Measurements from ENCODE around the gene FCRL5.
"Not testable (repeated sequence)": the region's sequence is repeated elsewhere in the genome, so short reads cannot be mapped to it uniquely, and the experiment has no call there.

The FCRL5 gene

DNA sequence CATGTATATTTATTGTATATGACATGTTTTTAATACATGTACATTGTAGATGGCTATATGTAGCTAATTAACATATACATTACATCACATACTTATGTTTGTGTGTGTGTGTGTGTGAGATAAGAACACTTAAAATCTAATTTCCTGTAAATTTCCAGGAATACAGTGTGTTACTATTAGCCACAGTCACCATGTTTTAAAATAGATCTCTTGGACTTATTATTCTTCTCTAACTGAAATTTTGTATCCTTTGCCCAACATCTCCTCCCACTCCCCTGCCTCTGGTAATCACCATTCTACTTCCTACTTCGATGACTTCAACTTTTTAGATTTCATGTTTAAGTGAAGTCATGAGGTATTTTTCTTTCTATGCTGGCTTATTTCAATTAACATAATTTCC lies 64.8 kb downstream of the FCRL5 start:
- H3K4me3 ChIP-seq (IDR thresholded peaks at IDR 0.05; ENCODE audit: insufficient read depth, low read depth, low read length) = no peak overlapping the region
- no peaks in the 10 kb centered on the region for H4K20me1 ChIP-seq (ENCODE audit: insufficient read depth)
- peaks cover 27% of the 10 kb centered on the region for H3K4me1 ChIP-seq (ENCODE audit: low read depth, poor library complexity, severe bottlenecking)
- TF ChIP-seq, protein P1, sequence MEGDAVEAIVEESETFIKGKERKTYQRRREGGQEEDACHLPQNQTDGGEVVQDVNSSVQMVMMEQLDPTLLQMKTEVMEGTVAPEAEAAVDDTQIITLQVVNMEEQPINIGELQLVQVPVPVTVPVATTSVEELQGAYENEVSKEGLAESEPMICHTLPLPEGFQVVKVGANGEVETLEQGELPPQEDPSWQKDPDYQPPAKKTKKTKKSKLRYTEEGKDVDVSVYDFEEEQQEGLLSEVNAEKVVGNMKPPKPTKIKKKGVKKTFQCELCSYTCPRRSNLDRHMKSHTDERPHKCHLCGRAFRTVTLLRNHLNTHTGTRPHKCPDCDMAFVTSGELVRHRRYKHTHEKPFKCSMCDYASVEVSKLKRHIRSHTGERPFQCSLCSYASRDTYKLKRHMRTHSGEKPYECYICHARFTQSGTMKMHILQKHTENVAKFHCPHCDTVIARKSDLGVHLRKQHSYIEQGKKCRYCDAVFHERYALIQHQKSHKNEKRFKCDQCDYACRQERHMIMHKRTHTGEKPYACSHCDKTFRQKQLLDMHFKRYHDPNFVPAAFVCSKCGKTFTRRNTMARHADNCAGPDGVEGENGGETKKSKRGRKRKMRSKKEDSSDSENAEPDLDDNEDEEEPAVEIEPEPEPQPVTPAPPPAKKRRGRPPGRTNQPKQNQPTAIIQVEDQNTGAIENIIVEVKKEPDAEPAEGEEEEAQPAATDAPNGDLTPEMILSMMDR (conservative IDR thresholded peaks at IDR 0.05; ENCODE audit: low read depth, low read length) = no peak
- no peak overlapping the region for H3K27ac ChIP-seq
- no peaks in the 10 kb centered on the region for H3K27me3 ChIP-seq (ENCODE audit: insufficient read depth, low read depth)
- no peaks in the 10 kb centered on the region for H3K36me3 ChIP-seq (ENCODE audit: insufficient read depth)
- no peak overlapping the region for H3K9ac ChIP-seq
- no peak overlapping the region for H2AFZ ChIP-seq (ENCODE audit: low read depth)
- no peak overlapping the region for H3K4me2 ChIP-seq
- H3K79me2 ChIP-seq (ENCODE audit: insufficient read depth, low read depth) = no peaks in the 10 kb centered on the region

DNA sequence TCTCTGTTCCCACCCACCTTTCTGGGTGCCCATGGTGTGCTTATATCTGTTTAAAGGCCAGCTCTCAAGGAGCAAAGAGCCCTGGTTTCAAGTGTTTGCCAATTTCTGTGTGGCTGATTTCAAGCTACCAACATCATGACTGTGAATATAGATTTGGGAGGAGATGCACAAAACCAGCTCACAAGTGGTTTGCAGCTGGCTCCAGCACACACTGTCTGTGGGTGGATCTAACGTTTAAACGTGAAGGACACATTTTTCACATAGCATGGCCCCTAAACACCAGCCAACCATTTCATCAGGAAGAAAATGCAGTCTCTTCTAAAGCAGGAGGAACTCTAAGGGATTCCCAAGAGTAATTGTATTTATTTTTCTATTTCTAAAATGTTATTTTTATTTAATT lies 65.2 kb downstream of the FCRL5 start:
- H3K4me1 ChIP-seq (ENCODE audit: low read depth, poor library complexity, severe bottlenecking) = peaks cover 27% of the 10 kb centered on the region
- H2AFZ ChIP-seq (ENCODE audit: low read depth) = no peak overlapping the region
- no peaks in the 10 kb centered on the region for H3K79me2 ChIP-seq (ENCODE audit: insufficient read depth, low read depth)
- TF ChIP-seq, protein P1 (conservative IDR thresholded peaks at IDR 0.05; ENCODE audit: low read depth, low read length) = no peak
- H4K20me1 ChIP-seq (ENCODE audit: insufficient read depth) = no peaks in the 10 kb centered on the region
- no peak overlapping the region for H3K27ac ChIP-seq
- no peak overlapping the region for H3K4me3 ChIP-seq (IDR thresholded peaks at IDR 0.05; ENCODE audit: insufficient read depth, low read depth, low read length)
- H3K36me3 ChIP-seq (ENCODE audit: insufficient read depth) = no peaks in the 10 kb centered on the region
- no peak overlapping the region for H3K9ac ChIP-seq
- no peaks in the 10 kb centered on the region for H3K27me3 ChIP-seq (ENCODE audit: insufficient read depth, low read depth)
- H3K4me2 ChIP-seq = no peak overlapping the region

DNA sequence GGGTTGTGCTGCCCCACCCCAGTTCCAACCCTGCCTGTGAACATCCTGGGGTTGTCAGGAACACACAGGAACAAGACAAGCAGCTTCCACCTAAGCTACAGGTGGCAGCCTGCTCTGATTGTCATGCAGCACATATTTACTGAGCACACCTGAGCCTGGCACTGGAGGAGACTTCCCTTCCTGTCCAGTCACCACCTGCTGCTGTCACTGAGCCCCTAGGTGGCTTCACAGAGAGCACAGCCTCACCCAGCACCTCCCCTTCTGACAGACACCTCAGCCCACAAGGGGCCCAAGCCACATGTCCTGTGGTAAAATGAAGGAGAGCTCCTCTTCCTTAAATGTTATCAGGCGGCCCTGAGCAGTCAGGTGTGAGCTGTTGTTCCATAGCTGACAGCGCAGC lies 65.9 kb downstream of the FCRL5 start:
- peaks cover 27% of the 10 kb centered on the region for H3K4me1 ChIP-seq (ENCODE audit: low read depth, poor library complexity, severe bottlenecking)
- not testable (repeated sequence) for H3K36me3 ChIP-seq (ENCODE audit: insufficient read depth); H3K27me3 ChIP-seq (ENCODE audit: insufficient read depth, low read depth); H2AFZ ChIP-seq (ENCODE audit: low read depth); H4K20me1 ChIP-seq (ENCODE audit: insufficient read depth); H3K27ac ChIP-seq; H3K4me2 ChIP-seq; H3K9ac ChIP-seq; H3K79me2 ChIP-seq (ENCODE audit: insufficient read depth, low read depth); H3K4me3 ChIP-seq (IDR thresholded peaks at IDR 0.05; ENCODE audit: insufficient read depth, low read depth, low read length)

DNA sequence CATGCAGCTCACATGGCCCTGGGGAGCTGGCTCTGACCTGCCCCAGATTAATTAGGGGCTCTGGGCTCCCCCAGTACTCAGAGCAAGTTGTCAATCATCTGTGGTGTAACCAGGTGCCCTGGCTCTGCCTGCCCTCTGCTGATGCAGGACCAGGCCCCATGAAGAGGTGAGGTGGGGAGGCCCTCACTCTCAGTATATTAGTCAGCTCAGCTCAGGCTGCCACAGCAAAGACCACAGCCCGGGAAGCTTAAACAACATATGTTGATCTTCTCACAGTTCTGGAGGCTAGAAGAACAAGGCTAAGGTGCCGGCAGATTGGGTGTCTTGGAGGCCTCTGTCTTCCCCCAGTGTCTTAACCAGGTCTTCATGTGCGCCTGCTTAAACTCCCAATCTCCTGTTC lies 66.5 kb downstream of the FCRL5 start:
- TF ChIP-seq, protein P1 (conservative IDR thresholded peaks at IDR 0.05; ENCODE audit: low read depth, low read length) = no peak
- Histone ChIP-seq H4K20me1 (ENCODE audit: insufficient read depth) (no peaks in the 10 kb centered on the region), H3K4me3 (IDR thresholded peaks at IDR 0.05; ENCODE audit: insufficient read depth, low read depth, low read length) (no peak overlapping the region), H3K4me2 (no peak overlapping the region), H3K27ac (no peak overlapping the region), H3K27me3 (ENCODE audit: insufficient read depth, low read depth) (no peaks in the 10 kb centered on the region), H3K9ac (no peak overlapping the region), H3K36me3 (ENCODE audit: insufficient read depth) (no peaks in the 10 kb centered on the region), H3K79me2 (ENCODE audit: insufficient read depth, low read depth) (no peaks in the 10 kb centered on the region), H2AFZ (ENCODE audit: low read depth) (no peak overlapping the region), H3K4me1 (ENCODE audit: low read depth, poor library complexity, severe bottlenecking) (peaks cover 25% of the 10 kb centered on the region)

DNA sequence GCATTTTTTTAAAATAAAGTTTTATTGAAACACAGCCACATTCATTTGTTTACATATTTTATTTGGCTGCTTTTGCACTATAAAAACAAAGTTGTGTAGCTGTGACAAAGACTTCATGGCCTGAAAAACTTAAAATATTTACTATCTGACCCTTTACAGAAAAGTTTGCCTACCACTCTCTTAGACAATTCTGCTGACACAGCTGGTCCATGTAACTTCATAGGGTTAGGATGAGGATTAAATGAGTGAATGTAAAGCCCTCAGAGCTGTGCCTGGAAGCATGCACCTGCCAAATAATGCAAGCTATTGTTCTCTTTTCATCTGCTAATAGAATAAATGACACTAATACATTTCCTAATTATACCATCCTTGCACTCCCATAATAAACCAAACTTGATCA lies 67.7 kb downstream of the FCRL5 start:
- TF ChIP-seq, protein P1 (conservative IDR thresholded peaks at IDR 0.05; ENCODE audit: low read depth, low read length) = no peak

More for the DNA sequence above, 67.7 kb downstream of the FCRL5 start:
- no peak overlapping the region for H3K4me2 ChIP-seq
- peaks cover 12% of the 10 kb centered on the region for H3K4me1 ChIP-seq (ENCODE audit: low read depth, poor library complexity, severe bottlenecking)
- H2AFZ ChIP-seq (ENCODE audit: low read depth) = no peak overlapping the region
- H4K20me1 ChIP-seq (ENCODE audit: insufficient read depth) = no peaks in the 10 kb centered on the region
- no peak overlapping the region for H3K4me3 ChIP-seq (IDR thresholded peaks at IDR 0.05; ENCODE audit: insufficient read depth, low read depth, low read length)
- no peaks in the 10 kb centered on the region for H3K36me3 ChIP-seq (ENCODE audit: insufficient read depth)
- H3K79me2 ChIP-seq (ENCODE audit: insufficient read depth, low read depth) = no peaks in the 10 kb centered on the region
- H3K9ac ChIP-seq = no peak overlapping the region
- H3K27me3 ChIP-seq (ENCODE audit: insufficient read depth, low read depth) = no peaks in the 10 kb centered on the region
- H3K27ac ChIP-seq = no peak overlapping the region
